GM18520 (cell line): ENCODE data around the gene CDKAL1.
A peak's percentile ranks its signal among the peaks of the same experiment; 100 is the strongest.
"Not testable (repeated sequence)": the region's sequence is repeated elsewhere in the genome, so short reads cannot be mapped to it uniquely, and the experiment has no call there.

Experiments
- ATAC-seq: cut with Tn5 transposase; IDR thresholded peaks from one replicate; pipeline ENCODE4 v1.9.1; 2021; ENCODE audit not compliant: unreplicated experiment

The CDKAL1 gene

GRCh38 chr6:20589266-20589665 is 55.0 kb downstream of the CDKAL1 start:
- no peak for ATAC-seq

GRCh38 chr6:20590476-20590875 is 56.2 kb downstream of the CDKAL1 start:
- ATAC-seq, result not testable (repeated sequence)

- ATAC-seq, result not testable (repeated sequence)
Observed at GRCh38 chr6:20594299-20594853, 60.1 kb downstream of the CDKAL1 start.

GRCh38 chr6:20599302-20600051 is 65.2 kb downstream of the CDKAL1 start:
- ATAC-seq, result peak; percentile 84

- ATAC-seq, result no peak
Observed at GRCh38 chr6:20600831-20601230, 66.6 kb downstream of the CDKAL1 start.

- no peak for ATAC-seq
Observed at GRCh38 chr6:20604159-20604558, 69.9 kb downstream of the CDKAL1 start.

GRCh38 chr6:20605061-20605460 is 70.8 kb downstream of the CDKAL1 start:
- ATAC-seq, result no peak

- no peak for ATAC-seq
Observed at GRCh38 chr6:20605581-20605980, 71.3 kb downstream of the CDKAL1 start.

GRCh38 chr6:20606831-20607230 is 72.6 kb downstream of the CDKAL1 start:
- ATAC-seq, result no peak

- no peak for ATAC-seq
Observed at GRCh38 chr6:20608356-20608755, 74.1 kb downstream of the CDKAL1 start.

- ATAC-seq, result no peak
Observed at GRCh38 chr6:20608905-20609304, 74.6 kb downstream of the CDKAL1 start.

- ATAC-seq, result not testable (repeated sequence)
Observed at GRCh38 chr6:20609924-20610323, 75.7 kb downstream of the CDKAL1 start.

- no peak for ATAC-seq
Observed at GRCh38 chr6:20610636-20611370, 76.5 kb downstream of the CDKAL1 start.

GRCh38 chr6:20617537-20617936 is 83.3 kb downstream of the CDKAL1 start:
- not testable (repeated sequence) for ATAC-seq

GRCh38 chr6:20620043-20620442 is 85.8 kb downstream of the CDKAL1 start:
- ATAC-seq, result no peak

- no peak for ATAC-seq
Observed at GRCh38 chr6:20623761-20624160, 89.5 kb downstream of the CDKAL1 start.

- no peak for ATAC-seq
Observed at GRCh38 chr6:20626165-20626564, 91.9 kb downstream of the CDKAL1 start.

- ATAC-seq, result no peak
Observed at GRCh38 chr6:20629509-20629908, 95.3 kb downstream of the CDKAL1 start.

GRCh38 chr6:20630136-20630535 is 95.9 kb downstream of the CDKAL1 start:
- ATAC-seq, result no peak

- ATAC-seq, result no peak
Observed at GRCh38 chr6:20630617-20631548, 96.6 kb downstream of the CDKAL1 start.

GRCh38 chr6:20631549-20631924 is 97.3 kb downstream of the CDKAL1 start:
- ATAC-seq, result no peak
